ENCODE measurements around the gene SLC4A9.
"Not testable (repeated sequence)": the region's sequence is repeated elsewhere in the genome, so short reads cannot be mapped to it uniquely, and the experiment has no call there.

Gene SLC4A9

DNA sequence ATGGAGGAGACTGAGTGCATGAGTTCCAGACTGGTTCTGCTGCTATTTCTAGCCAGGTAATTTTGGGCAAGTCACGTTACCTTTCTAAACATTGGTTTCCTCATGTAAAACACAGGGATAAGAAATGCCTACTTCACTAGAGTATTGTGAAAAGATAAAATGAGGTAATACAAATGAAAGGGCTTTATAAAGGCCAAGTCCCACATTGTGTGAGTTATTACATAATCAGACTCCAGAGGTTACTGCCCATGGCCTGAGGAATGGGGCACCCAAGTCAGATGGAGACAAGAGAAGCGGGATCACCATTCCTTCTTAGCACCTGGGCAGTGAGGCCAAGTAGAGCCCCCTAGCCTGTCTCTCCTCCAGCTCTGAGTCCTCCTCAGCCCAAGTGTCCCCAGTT lies 21.1 kb upstream of the SLC4A9 start:
- DNase-seq, result no peak

GRCh38 chr5:140339636-140340035 lies 20.4 kb upstream of the SLC4A9 start:
- DNase-seq, result no peak

- DNase-seq, result no peak
Measured at GRCh38 chr5:140340605-140341121, 19.3 kb upstream of the SLC4A9 start.

- DNase-seq, result no peak
Measured at GRCh38 chr5:140341591-140341990, 18.4 kb upstream of the SLC4A9 start.

DNA sequence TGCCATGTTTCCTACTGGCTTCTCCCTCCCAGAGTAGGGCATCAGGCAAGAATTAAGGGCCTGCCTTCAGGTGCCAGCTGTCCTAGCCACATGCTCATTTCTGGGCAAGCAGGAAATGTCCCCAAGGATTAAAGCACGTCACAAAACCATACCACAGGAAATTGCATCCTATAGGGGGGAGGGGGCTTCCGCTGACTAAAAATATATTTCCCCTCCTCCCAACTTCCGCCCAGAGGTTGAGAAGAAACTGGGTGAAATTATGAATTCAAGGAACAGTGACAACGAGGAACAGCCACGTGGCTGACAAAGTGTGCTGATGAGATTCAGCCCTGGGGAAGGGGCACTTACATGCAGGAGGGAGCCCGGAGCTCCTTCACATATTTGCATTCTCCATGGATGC lies 17.7 kb upstream of the SLC4A9 start:
- peak; percentile 57 for DNase-seq

- no peak for DNase-seq
Measured at GRCh38 chr5:140342896-140343295, 17.1 kb upstream of the SLC4A9 start.

GRCh38 chr5:140343849-140344248 lies 16.1 kb upstream of the SLC4A9 start:
- not testable (repeated sequence) for DNase-seq

GRCh38 chr5:140344683-140345423 lies 15.1 kb upstream of the SLC4A9 start:
- DNase-seq, result no peak

DNA sequence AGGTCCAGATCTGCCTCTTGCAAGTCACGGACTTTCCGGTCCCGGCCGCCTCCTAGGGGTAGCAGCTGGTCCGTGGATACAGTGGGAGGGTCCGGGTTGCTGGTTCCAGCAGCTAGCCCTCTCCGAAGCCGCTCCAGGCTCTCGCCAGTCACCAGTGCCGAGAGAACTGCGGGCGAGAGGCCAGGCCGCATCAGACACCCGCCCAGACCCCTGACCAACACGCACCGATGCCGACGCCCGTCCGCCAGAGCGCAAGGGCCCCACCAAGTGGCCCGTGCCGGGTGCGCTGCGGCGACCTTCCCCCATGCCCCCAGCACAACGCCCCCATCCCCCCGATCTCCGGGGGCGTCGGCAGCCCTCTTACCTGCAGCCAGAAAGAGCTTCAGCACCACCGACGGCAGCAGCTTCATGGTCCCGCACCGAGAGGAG lies 14.1 kb upstream of the SLC4A9 start:
- DNase-seq, result no peak

DNA sequence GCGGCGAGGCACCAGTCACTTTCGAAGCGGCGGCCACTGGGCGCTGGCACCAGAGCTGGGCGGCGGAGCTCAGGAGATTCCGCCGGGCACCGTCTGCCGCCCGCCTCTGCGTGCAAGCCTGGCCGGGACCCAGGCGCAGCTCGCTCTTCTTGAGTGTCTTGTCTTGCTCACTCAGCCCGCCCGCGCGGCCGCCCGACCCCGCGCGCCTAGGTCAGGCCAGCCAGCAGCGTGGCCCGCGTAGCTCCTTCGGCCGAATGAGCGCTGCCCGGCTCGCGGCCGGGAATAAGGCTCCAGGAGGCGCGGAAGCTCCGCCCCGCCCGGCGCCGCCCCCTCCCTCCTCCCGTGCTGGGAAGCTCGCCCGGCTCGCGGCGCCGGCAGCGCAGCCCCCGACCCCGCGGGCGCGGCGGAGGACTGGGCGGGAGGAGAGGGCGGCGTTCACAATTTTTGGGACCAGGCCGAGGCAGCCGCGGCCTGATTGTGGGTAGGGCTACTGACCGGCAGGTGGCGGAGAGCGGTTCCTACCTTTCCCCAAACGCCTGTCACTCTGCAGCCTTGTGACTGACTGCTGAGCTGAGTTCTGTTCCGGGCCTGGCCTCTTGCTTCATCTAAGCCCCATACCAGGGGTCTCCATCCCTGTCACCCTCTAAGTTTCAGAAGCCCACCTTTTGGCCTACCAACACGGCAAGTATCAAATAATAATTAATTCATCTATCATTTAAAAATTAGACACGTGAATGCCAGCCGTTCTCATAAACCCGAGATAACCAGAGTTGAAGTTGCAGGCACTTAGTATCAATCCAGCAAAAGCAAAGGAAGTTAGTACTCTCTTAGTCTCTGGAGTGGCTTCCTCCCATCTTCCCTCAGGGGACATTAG lies 13.4 kb upstream of the SLC4A9 start, which contains the start of gene HBEGF:
Gene HBEGF (minus strand): TSS at position 256 of the 874 bp plus-strand sequence. CDS start 275 bp downstream, outside the sequence.
- peak; percentile 56 for DNase-seq

- DNase-seq, result no peak
Measured at GRCh38 chr5:140347360-140347759, 12.6 kb upstream of the SLC4A9 start.

GRCh38 chr5:140348104-140348503 lies 11.9 kb upstream of the SLC4A9 start:
- no peak for DNase-seq

DNA sequence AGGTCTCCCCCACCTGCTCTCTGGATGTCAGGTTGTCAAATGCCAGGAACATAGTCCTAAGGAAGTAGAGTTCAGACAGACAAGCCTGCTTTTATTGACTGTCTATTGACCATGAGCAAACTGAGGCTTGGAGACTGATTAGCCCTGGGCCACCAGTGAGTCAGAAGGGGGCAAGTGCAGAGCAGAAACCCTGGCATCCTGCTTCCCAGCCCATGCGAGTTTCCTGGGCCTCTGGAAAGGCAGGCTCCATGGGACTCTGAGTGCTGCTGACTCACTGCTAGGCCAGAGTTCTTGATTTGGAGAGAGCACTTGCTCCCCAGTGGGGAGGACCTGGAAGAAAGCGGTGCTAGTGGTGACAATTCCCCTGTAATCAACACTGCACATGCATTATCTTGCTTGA lies 10.8 kb upstream of the SLC4A9 start:
- no peak for DNase-seq

DNA sequence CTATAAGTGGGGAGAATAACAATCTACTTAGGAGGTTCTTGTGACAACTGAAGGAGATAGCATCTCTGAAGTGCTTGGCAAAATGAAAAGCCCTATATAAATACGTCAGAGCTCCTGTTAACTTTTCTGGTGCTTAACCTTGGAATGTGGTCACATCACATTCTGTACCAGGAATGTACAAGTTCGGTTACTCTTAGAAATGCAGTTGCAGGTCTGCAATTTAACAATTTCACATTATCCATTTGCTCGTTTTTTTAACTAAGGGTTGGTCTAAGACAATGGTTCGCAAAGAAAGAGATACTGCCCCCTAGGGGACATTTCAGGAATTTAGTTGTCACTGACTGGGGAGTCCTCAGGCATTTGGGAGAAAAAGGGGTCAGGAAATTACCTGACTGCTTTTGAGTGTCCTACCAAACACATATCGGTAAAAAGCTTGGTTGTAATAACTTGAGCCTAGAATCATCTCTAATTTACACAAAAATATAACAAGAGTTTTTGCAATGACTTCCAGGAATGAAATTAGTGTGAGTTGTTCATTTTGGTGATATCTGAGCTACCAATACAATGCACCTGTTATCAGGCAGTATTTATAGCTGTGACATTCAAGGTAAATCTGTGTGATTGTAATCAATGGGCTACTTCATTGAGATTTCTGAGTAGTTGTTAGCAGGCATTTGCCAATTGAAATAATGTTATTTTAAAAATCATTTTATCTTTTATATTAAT lies 8.2 kb upstream of the SLC4A9 start:
- peak; percentile 85 for DNase-seq

GRCh38 chr5:140355546-140355945 lies 4.4 kb upstream of the SLC4A9 start:
- no peak for DNase-seq

DNA sequence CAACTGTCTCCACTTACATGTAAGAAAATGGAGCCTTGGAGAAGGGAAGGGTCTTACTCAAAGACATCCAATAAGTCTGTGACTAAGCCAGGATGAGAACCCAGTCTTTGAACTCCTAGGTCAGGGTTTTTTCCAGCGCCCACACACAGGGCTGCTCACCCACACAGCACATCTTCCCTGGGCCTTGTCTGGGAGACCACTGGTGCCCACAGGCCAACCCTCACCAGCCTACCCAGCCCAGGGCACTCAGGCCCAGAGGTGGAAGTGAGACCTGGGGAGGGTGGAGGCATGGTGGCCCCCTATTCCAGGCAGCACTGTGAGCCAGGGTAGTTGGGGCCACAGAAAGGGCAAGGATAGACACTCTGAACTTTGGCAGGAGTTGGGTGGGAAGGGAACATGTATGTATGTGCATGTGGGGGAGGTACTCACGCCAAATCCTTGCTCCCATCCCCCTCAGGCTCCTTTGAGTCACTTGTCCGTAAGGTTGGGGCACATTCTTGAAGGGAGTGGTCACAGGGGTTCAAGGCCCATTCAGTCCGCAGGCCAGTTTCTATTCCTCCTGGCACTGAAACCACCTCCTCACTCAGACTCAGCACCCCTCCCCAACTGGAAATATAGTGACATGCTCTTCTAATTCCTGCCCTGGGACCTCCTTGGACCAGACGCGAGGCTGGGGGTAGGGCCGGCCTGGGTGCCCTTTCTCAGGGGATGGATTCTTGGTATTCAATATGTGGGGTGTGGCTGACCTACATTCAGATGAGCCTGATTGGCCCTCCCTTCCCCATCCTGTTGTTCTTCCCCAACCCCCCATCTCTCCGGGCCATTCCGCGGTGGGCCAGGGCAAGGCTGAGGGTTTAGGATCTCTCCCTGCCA lies 2.9 kb upstream of the SLC4A9 start:
- no peak for DNase-seq

DNA sequence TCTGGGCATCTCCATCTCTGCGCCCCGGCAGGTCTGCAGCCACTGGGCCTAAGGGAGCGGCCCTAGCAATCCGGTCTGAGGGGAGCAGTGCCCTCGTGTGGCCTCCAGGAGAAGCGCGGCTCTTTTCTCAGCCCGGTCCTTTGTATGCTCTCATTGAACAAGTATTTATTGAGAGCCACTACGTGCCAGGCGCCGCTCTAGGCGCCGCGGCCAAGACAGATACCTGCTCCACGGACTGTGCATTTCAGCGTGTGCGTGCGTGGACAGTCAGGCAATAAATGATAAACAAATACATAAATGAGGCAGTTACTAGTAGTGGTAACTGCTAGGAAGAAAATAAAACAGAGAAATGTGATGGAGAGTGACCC lies 2.3 kb upstream of the SLC4A9 start:
- DNase-seq, result peak; percentile 81

- DNase-seq, result no peak
Measured at GRCh38 chr5:140358738-140359310, 1.2 kb upstream of the SLC4A9 start.

GRCh38 chr5:140360681-140361479 lies 886 bp downstream of the SLC4A9 start:
- DNase-seq, result no peak

DNA sequence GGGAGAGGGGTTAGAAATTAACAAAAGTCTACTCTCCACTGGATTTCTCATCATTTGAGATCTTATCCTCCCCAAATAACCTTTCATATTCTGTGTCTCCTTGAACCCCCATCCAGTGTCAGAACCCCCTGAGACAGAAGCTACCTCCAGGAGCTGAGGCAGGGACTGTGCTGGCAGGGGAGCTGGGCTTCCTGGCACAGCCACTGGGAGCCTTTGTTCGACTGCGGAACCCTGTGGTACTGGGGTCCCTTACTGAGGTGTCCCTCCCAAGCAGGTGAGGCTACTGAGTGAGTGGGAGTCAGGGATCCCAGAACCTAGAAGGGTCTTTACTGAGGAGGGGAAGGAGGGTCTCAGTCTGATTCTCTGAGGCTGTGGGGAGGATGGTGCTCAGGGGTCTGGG lies 1.9 kb downstream of the SLC4A9 start:
- DNase-seq, result no peak

GRCh38 chr5:140362311-140362710 lies 2.3 kb downstream of the SLC4A9 start:
- no peak for DNase-seq

Measured in CD4-positive, alpha-beta T cell treated with Interleukin-21 for 1 hour (primary cell).